ENCODE results near the gene NR3C1.

Gene NR3C1

GRCh38 chr5:143247134-143247815 lies 156.2 kb downstream of the NR3C1 start:
- Histone ChIP-seq H3K4me1 (ENCODE audit: control insufficient read depth, insufficient read depth, low read length) (peaks cover 48% of the 10 kb centered on the region), H3K36me3 (ENCODE audit: control insufficient read depth, insufficient read depth, low read length, severe bottlenecking) (no peaks in the 10 kb centered on the region), H3K9ac (ENCODE audit: low read length) (no peak overlapping the region), H3K4me3 (ENCODE audit: low read length) (no peak overlapping the region), H3K27me3 (replicated peaks; ENCODE audit: control insufficient read depth, insufficient read depth, low read length) (no peaks in the 10 kb centered on the region), H3K9me3 (ENCODE audit: control insufficient read depth, low read length) (no peaks in the 10 kb centered on the region)
- no peak for DNase-seq (ENCODE audit: low read depth)

GRCh38 chr5:143245929-143246561 lies 157.4 kb downstream of the NR3C1 start:
- Histone ChIP-seq H3K9ac (ENCODE audit: low read length) (no peak overlapping the region), H3K4me1 (ENCODE audit: control insufficient read depth, insufficient read depth, low read length) (peaks cover 53% of the 10 kb centered on the region), H3K36me3 (ENCODE audit: control insufficient read depth, insufficient read depth, low read length, severe bottlenecking) (no peaks in the 10 kb centered on the region), H3K4me3 (ENCODE audit: low read length) (no peak overlapping the region), H3K9me3 (ENCODE audit: control insufficient read depth, low read length) (no peaks in the 10 kb centered on the region), H3K27me3 (replicated peaks; ENCODE audit: control insufficient read depth, insufficient read depth, low read length) (no peaks in the 10 kb centered on the region)
- peak; percentile 91 for DNase-seq (ENCODE audit: low read depth)

- DNase-seq (ENCODE audit: low read depth): no peak
- H3K4me3 ChIP-seq (ENCODE audit: low read length): peak overlapping the region; percentile 79
- H3K4me1 ChIP-seq (ENCODE audit: control insufficient read depth, insufficient read depth, low read length): peaks cover 53% of the 10 kb centered on the region
- no peaks in the 10 kb centered on the region for H3K36me3 ChIP-seq (ENCODE audit: control insufficient read depth, insufficient read depth, low read length, severe bottlenecking)
- H3K9me3 ChIP-seq (ENCODE audit: control insufficient read depth, low read length): no peaks in the 10 kb centered on the region
- no peaks in the 10 kb centered on the region for H3K27me3 ChIP-seq (replicated peaks; ENCODE audit: control insufficient read depth, insufficient read depth, low read length)
- H3K9ac ChIP-seq (ENCODE audit: low read length): peak overlapping the region; percentile 87
Observed at GRCh38 chr5:143244990-143245389, 158.5 kb downstream of the NR3C1 start.

- peak overlapping the region; percentile 79 for H3K4me3 ChIP-seq (ENCODE audit: low read length)
- peak overlapping the region; percentile 87 for H3K9ac ChIP-seq (ENCODE audit: low read length)
- DNase-seq (ENCODE audit: low read depth): peak; percentile 97
- peaks cover 45% of the 10 kb centered on the region for H3K4me1 ChIP-seq (ENCODE audit: control insufficient read depth, insufficient read depth, low read length)
- H3K27me3 ChIP-seq (replicated peaks; ENCODE audit: control insufficient read depth, insufficient read depth, low read length): no peaks in the 10 kb centered on the region
- no peaks in the 10 kb centered on the region for H3K36me3 ChIP-seq (ENCODE audit: control insufficient read depth, insufficient read depth, low read length, severe bottlenecking)
- no peaks in the 10 kb centered on the region for H3K9me3 ChIP-seq (ENCODE audit: control insufficient read depth, low read length)
Observed at GRCh38 chr5:143244000-143244736, 159.3 kb downstream of the NR3C1 start.

GRCh38 chr5:143243103-143243502 lies 160.4 kb downstream of the NR3C1 start:
- H3K9me3 ChIP-seq (ENCODE audit: control insufficient read depth, low read length): no peaks in the 10 kb centered on the region
- no peaks in the 10 kb centered on the region for H3K36me3 ChIP-seq (ENCODE audit: control insufficient read depth, insufficient read depth, low read length, severe bottlenecking)
- no peaks in the 10 kb centered on the region for H3K27me3 ChIP-seq (replicated peaks; ENCODE audit: control insufficient read depth, insufficient read depth, low read length)
- no peak for DNase-seq (ENCODE audit: low read depth)
- H3K9ac ChIP-seq (ENCODE audit: low read length): peak overlapping the region; percentile 87
- H3K4me3 ChIP-seq (ENCODE audit: low read length): peak overlapping the region; percentile 79
- H3K4me1 ChIP-seq (ENCODE audit: control insufficient read depth, insufficient read depth, low read length): peaks cover 40% of the 10 kb centered on the region

- Histone ChIP-seq H3K4me1 (ENCODE audit: control insufficient read depth, insufficient read depth, low read length) (peaks cover 40% of the 10 kb centered on the region), H3K9me3 (ENCODE audit: control insufficient read depth, low read length) (no peaks in the 10 kb centered on the region)
- no peak for DNase-seq (ENCODE audit: low read depth)
Observed at GRCh38 chr5:143241892-143242291, 161.6 kb downstream of the NR3C1 start.

GRCh38 chr5:143239882-143240518 lies 163.5 kb downstream of the NR3C1 start:
- Histone ChIP-seq H3K4me3 (ENCODE audit: low read length) (no peak overlapping the region), H3K36me3 (ENCODE audit: control insufficient read depth, insufficient read depth, low read length, severe bottlenecking) (no peaks in the 10 kb centered on the region), H3K9me3 (ENCODE audit: control insufficient read depth, low read length) (no peaks in the 10 kb centered on the region), H3K27me3 (replicated peaks; ENCODE audit: control insufficient read depth, insufficient read depth, low read length) (no peaks in the 10 kb centered on the region), H3K4me1 (ENCODE audit: control insufficient read depth, insufficient read depth, low read length) (peaks cover 35% of the 10 kb centered on the region), H3K9ac (ENCODE audit: low read length) (no peak overlapping the region)
- DNase-seq (ENCODE audit: low read depth): no peak

More at GRCh38 chr5:143241892-143242291, 161.6 kb downstream of the NR3C1 start:
- no peaks in the 10 kb centered on the region for H3K36me3 ChIP-seq (ENCODE audit: control insufficient read depth, insufficient read depth, low read length, severe bottlenecking)
- no peak overlapping the region for H3K9ac ChIP-seq (ENCODE audit: low read length)
- H3K4me3 ChIP-seq (ENCODE audit: low read length): no peak overlapping the region
- no peaks in the 10 kb centered on the region for H3K27me3 ChIP-seq (replicated peaks; ENCODE audit: control insufficient read depth, insufficient read depth, low read length)

GRCh38 chr5:143238620-143239019 lies 164.9 kb downstream of the NR3C1 start:
- Histone ChIP-seq H3K4me3 (ENCODE audit: low read length) (no peak overlapping the region), H3K9ac (ENCODE audit: low read length) (no peak overlapping the region), H3K36me3 (ENCODE audit: control insufficient read depth, insufficient read depth, low read length, severe bottlenecking) (no peaks in the 10 kb centered on the region), H3K4me1 (ENCODE audit: control insufficient read depth, insufficient read depth, low read length) (peaks cover 31% of the 10 kb centered on the region), H3K27me3 (replicated peaks; ENCODE audit: control insufficient read depth, insufficient read depth, low read length) (no peaks in the 10 kb centered on the region), H3K9me3 (ENCODE audit: control insufficient read depth, low read length) (no peaks in the 10 kb centered on the region)
- no peak for DNase-seq (ENCODE audit: low read depth)

GRCh38 chr5:143237664-143238063 lies 165.8 kb downstream of the NR3C1 start:
- Histone ChIP-seq H3K9ac (ENCODE audit: low read length) (no peak overlapping the region), H3K27me3 (replicated peaks; ENCODE audit: control insufficient read depth, insufficient read depth, low read length) (no peaks in the 10 kb centered on the region), H3K4me1 (ENCODE audit: control insufficient read depth, insufficient read depth, low read length) (peaks cover 22% of the 10 kb centered on the region), H3K4me3 (ENCODE audit: low read length) (no peak overlapping the region), H3K9me3 (ENCODE audit: control insufficient read depth, low read length) (no peaks in the 10 kb centered on the region), H3K36me3 (ENCODE audit: control insufficient read depth, insufficient read depth, low read length, severe bottlenecking) (no peaks in the 10 kb centered on the region)
- DNase-seq (ENCODE audit: low read depth): no peak

- Histone ChIP-seq H3K4me3 (ENCODE audit: low read length) (no peak overlapping the region), H3K4me1 (ENCODE audit: control insufficient read depth, insufficient read depth, low read length) (peaks cover 16% of the 10 kb centered on the region), H3K27me3 (replicated peaks; ENCODE audit: control insufficient read depth, insufficient read depth, low read length) (no peaks in the 10 kb centered on the region), H3K9ac (ENCODE audit: low read length) (no peak overlapping the region), H3K36me3 (ENCODE audit: control insufficient read depth, insufficient read depth, low read length, severe bottlenecking) (no peaks in the 10 kb centered on the region), H3K9me3 (ENCODE audit: control insufficient read depth, low read length) (no peaks in the 10 kb centered on the region)
- no peak for DNase-seq (ENCODE audit: low read depth)
Observed at GRCh38 chr5:143236682-143237081, 166.8 kb downstream of the NR3C1 start.

- no peaks in the 10 kb centered on the region for H3K27me3 ChIP-seq (replicated peaks; ENCODE audit: control insufficient read depth, insufficient read depth, low read length)
- peaks cover 18% of the 10 kb centered on the region for H3K4me1 ChIP-seq (ENCODE audit: control insufficient read depth, insufficient read depth, low read length)
- peak; percentile 62 for DNase-seq (ENCODE audit: low read depth)
- no peaks in the 10 kb centered on the region for H3K36me3 ChIP-seq (ENCODE audit: control insufficient read depth, insufficient read depth, low read length, severe bottlenecking)
- peak overlapping the region; percentile 43 for H3K9ac ChIP-seq (ENCODE audit: low read length)
- no peaks in the 10 kb centered on the region for H3K9me3 ChIP-seq (ENCODE audit: control insufficient read depth, low read length)
- H3K4me3 ChIP-seq (ENCODE audit: low read length): no peak overlapping the region
Observed at GRCh38 chr5:143235423-143235822, 168.1 kb downstream of the NR3C1 start.
